ENCODE data around the gene AMIGO3. TPM values are rescaled to one million over a fixed set of nuclear protein-coding genes. Genes with fewer than 3 reads are reported as not detected.

Gene AMIGO3
- total and polyA plus RNA-seq, 10 of the 15 experiments (the other 5 are each of a cell fraction or from before 2014, with no cell fraction given): 0.07 to 1.3 (median 0.44) TPM; not detected in 3

GRCh38 chr3:49750056-49750455 lies 30.6 kb upstream of the AMIGO3 start:
- Histone ChIP-seq H3K27ac (ENCODE audit: control insufficient read depth, insufficient read depth) (no peak overlapping the region), H4K20me1 (ENCODE audit: control insufficient read depth, insufficient read depth) (no peaks in the 10 kb centered on the region), H3K4me1 (ENCODE audit: control insufficient read depth, insufficient read depth, low read length) (no peaks in the 10 kb centered on the region), H3K79me2 (ENCODE audit: control insufficient read depth, insufficient read depth, low read length) (no peaks in the 10 kb centered on the region), H3K9me3 (replicated peaks; ENCODE audit: control insufficient read depth, insufficient read depth, low read length) (no peaks in the 10 kb centered on the region), H3K4me2 (ENCODE audit: control insufficient read depth, insufficient read depth) (no peak overlapping the region), H3K27me3 (replicated peaks in 1 of 2; ENCODE audit: control insufficient read depth in 2 of 2, insufficient read depth in 2 of 2, low read length in 1 of 2) (no peaks in the 10 kb centered on the region), H3K36me3 (ENCODE audit: control insufficient read depth in 2 of 2, insufficient read depth in 2 of 2, low read length in 1 of 2) (peaks cover 0 to 6% of the 10 kb centered on the region in 2 experiments; a peak in 3 of 4 replicates), H3K9ac (ENCODE audit: control insufficient read depth, insufficient read depth, low read length) (no peak overlapping the region), H2AFZ (ENCODE audit: control insufficient read depth, low read depth, low read length) (no peak overlapping the region), H3K4me3 (no peak overlapping the region)
- DNase-seq (ENCODE audit: low read depth, low spot score): no peak
- in situ Hi-C loops (cut with MboI): no loop called here
- ChIA-PET POLR2A (no interaction called here), SMC1A (ENCODE audit: uncharacterized antibody, unreplicated experiment) (no interaction called here), RAD21 (ENCODE audit: unreplicated experiment) (no interaction called here), CTCF (no interaction called here)
- intact Hi-C loops (cut with micrococcal nuclease; ENCODE audit: unreplicated experiment): no loop called here
- ATAC-seq: no peak
- no TSS peak for BruUV-seq (replicated peaks)
- WGBS (ENCODE audit: insufficient coverage, insufficient replicate concordance, low lambda C conversion rate, missing lambda C conversion rate): 78% methylated on average over 4 of the region's 4 CpGs
- no peak for FAIRE-seq
- TF ChIP-seq, protein P1, sequence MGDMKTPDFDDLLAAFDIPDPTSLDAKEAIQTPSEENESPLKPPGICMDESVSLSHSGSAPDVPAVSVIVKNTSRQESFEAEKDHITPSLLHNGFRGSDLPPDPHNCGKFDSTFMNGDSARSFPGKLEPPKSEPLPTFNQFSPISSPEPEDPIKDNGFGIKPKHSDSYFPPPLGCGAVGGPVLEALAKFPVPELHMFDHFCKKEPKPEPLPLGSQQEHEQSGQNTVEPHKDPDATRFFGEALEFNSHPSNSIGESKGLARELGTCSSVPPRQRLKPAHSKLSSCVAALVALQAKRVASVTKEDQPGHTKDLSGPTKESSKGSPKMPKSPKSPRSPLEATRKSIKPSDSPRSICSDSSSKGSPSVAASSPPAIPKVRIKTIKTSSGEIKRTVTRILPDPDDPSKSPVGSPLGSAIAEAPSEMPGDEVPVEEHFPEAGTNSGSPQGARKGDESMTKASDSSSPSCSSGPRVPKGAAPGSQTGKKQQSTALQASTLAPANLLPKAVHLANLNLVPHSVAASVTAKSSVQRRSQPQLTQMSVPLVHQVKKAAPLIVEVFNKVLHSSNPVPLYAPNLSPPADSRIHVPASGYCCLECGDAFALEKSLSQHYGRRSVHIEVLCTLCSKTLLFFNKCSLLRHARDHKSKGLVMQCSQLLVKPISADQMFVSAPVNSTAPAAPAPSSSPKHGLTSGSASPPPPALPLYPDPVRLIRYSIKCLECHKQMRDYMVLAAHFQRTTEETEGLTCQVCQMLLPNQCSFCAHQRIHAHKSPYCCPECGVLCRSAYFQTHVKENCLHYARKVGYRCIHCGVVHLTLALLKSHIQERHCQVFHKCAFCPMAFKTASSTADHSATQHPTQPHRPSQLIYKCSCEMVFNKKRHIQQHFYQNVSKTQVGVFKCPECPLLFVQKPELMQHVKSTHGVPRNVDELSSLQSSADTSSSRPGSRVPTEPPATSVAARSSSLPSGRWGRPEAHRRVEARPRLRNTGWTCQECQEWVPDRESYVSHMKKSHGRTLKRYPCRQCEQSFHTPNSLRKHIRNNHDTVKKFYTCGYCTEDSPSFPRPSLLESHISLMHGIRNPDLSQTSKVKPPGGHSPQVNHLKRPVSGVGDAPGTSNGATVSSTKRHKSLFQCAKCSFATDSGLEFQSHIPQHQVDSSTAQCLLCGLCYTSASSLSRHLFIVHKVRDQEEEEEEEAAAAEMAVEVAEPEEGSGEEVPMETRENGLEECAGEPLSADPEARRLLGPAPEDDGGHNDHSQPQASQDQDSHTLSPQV (IDR thresholded peaks at IDR 0.05): no peak
- TF ChIP-seq CBX5 (IDR thresholded peaks at IDR 0.05; ENCODE audit: low read depth) (no peak), GABPA (IDR thresholded peaks at IDR 0.05; ENCODE audit: low read depth) (no peak), KAT2A (conservative IDR thresholded peaks at IDR 0.05; ENCODE audit: control insufficient read depth, low read depth, low read length) (no peak), SMC3 (IDR thresholded peaks at IDR 0.05; ENCODE audit: borderline replicate concordance, low read length) (no peak), TARDBP (IDR thresholded peaks at IDR 0.05; ENCODE audit: borderline replicate concordance) (no peak), SPI1 (IDR thresholded peaks at IDR 0.05; ENCODE audit: borderline replicate concordance, insufficient read depth, low read depth, low read length) (no peak), SKIL (IDR thresholded peaks at IDR 0.05; ENCODE audit: low read depth, poor library complexity, severe bottlenecking) (no peak), EED (IDR thresholded peaks at IDR 0.05; ENCODE audit: low read depth) (no peak), SREBF2 (IDR thresholded peaks at IDR 0.05; ENCODE audit: low read length) (no peak), E4F1 (IDR thresholded peaks at IDR 0.05; ENCODE audit: borderline replicate concordance, partially characterized antibody) (no peak), MEF2B (IDR thresholded peaks at IDR 0.05; ENCODE audit: partially characterized antibody, poor library complexity, severe bottlenecking) (no peak)
- TF ChIP-seq, protein P2, sequence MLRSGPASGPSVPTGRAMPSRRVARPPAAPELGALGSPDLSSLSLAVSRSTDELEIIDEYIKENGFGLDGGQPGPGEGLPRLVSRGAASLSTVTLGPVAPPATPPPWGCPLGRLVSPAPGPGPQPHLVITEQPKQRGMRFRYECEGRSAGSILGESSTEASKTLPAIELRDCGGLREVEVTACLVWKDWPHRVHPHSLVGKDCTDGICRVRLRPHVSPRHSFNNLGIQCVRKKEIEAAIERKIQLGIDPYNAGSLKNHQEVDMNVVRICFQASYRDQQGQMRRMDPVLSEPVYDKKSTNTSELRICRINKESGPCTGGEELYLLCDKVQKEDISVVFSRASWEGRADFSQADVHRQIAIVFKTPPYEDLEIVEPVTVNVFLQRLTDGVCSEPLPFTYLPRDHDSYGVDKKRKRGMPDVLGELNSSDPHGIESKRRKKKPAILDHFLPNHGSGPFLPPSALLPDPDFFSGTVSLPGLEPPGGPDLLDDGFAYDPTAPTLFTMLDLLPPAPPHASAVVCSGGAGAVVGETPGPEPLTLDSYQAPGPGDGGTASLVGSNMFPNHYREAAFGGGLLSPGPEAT (IDR thresholded peaks at IDR 0.05; ENCODE audit: low read depth): no peak

Data from GM12878 (cell line).